ENCODE measurements around the gene HOXB7.

The HOXB7 gene

GRCh38 chr17:48593840-48594537 is 16.8 kb downstream of the HOXB7 start:
- DNase-seq: peak; percentile 76 to 84

GRCh38 chr17:48593126-48593829 is 17.5 kb downstream of the HOXB7 start, which contains the start of gene HOXB5:
TSS of gene HOXB5 (minus strand) at chr17:48593779. CDS start at chr17:48593682, 97 bp downstream.
- no peak for DNase-seq

- no peak for DNase-seq
Observed at GRCh38 chr17:48592577-48592976, 18.2 kb downstream of the HOXB7 start.

GRCh38 chr17:48592057-48592514 is 18.7 kb downstream of the HOXB7 start:
- no peak for DNase-seq

GRCh38 chr17:48591255-48592056 is 19.4 kb downstream of the HOXB7 start:
- no peak for DNase-seq

GRCh38 chr17:48590607-48591161 is 20.1 kb downstream of the HOXB7 start:
- no peak for DNase-seq

- DNase-seq: no peak
Observed at GRCh38 chr17:48589831-48590606, 20.8 kb downstream of the HOXB7 start, which contains the start of gene HOXB3. TSS of gene HOXB3 (minus strand) at chr17:48590241. CDS start at chr17:48552474, 37,767 bp downstream.

GRCh38 chr17:48589060-48589830 is 21.6 kb downstream of the HOXB7 start:
- DNase-seq: no peak

- DNase-seq: no peak
Observed at GRCh38 chr17:48588528-48588927, 22.3 kb downstream of the HOXB7 start.

GRCh38 chr17:48588074-48588415 is 22.8 kb downstream of the HOXB7 start:
- no peak for DNase-seq

GRCh38 chr17:48587276-48588073 is 23.3 kb downstream of the HOXB7 start:
- no peak for DNase-seq

GRCh38 chr17:48586355-48587258 is 24.2 kb downstream of the HOXB7 start:
- no peak for DNase-seq

GRCh38 chr17:48584223-48584741 is 26.5 kb downstream of the HOXB7 start:
- no peak for DNase-seq

- DNase-seq: no peak
Observed at GRCh38 chr17:48583708-48584222, 27.1 kb downstream of the HOXB7 start.

GRCh38 chr17:48582750-48583069 is 28.1 kb downstream of the HOXB7 start:
- DNase-seq: no peak

- no peak for DNase-seq
Observed at GRCh38 chr17:48579760-48580554, 30.9 kb downstream of the HOXB7 start.

GRCh38 chr17:48579471-48579759 is 31.4 kb downstream of the HOXB7 start:
- DNase-seq: no peak

All from CD4-positive, alpha-beta T cell treated with Interleukin-1 beta for 1 hour (primary cell).